Bone marrow (tissue), 2 donors: ENCODE results near the gene CPEB4.

Experiments used
- DNase-seq, 2 donors: peaks; one replicate each; lab custom pipeline; 2025; lab: John Stamatoyannopoulos, UW

CPEB4 gene

GRCh38 chr5:173916233-173916632, 28.1 kb downstream of the CPEB4 start:
- DNase-seq, result no peak

- peak in 1 of 2 donors; percentile 86 for DNase-seq
These were observed 29.9 kb downstream of the CPEB4 start for GRCh38 chr5:173917788-173918786.

GRCh38 chr5:173919443-173919842, 31.3 kb downstream of the CPEB4 start:
- DNase-seq, result no peak

- DNase-seq, result no peak
These were observed 32.0 kb downstream of the CPEB4 start for GRCh38 chr5:173920024-173920753.

GRCh38 chr5:173920866-173921555, 32.9 kb downstream of the CPEB4 start:
- peak in 1 of 2 donors; percentile 25 for DNase-seq

GRCh38 chr5:173922527-173922926, 34.4 kb downstream of the CPEB4 start:
- no peak for DNase-seq

- DNase-seq, result peak in 1 of 2 donors; percentile 28
These were observed 35.3 kb downstream of the CPEB4 start for GRCh38 chr5:173923218-173924095.

- no peak for DNase-seq
These were observed 36.8 kb downstream of the CPEB4 start for GRCh38 chr5:173924899-173925298.

- DNase-seq, result no peak
These were observed 37.4 kb downstream of the CPEB4 start for GRCh38 chr5:173925449-173926071.

GRCh38 chr5:173926359-173926758, 38.2 kb downstream of the CPEB4 start:
- DNase-seq, result peak in 1 of 2 donors; percentile 31

- DNase-seq, result no peak
These were observed 40.9 kb downstream of the CPEB4 start for GRCh38 chr5:173928871-173929574.

- DNase-seq, result no peak
These were observed 44.6 kb downstream of the CPEB4 start for GRCh38 chr5:173932695-173933139.

- no peak for DNase-seq
These were observed 45.8 kb downstream of the CPEB4 start for GRCh38 chr5:173933901-173934300.

GRCh38 chr5:173935396-173935795, 47.2 kb downstream of the CPEB4 start:
- DNase-seq, result no peak

GRCh38 chr5:173940269-173940668, 52.1 kb downstream of the CPEB4 start:
- no peak for DNase-seq

- DNase-seq, result no peak
These were observed 53.0 kb downstream of the CPEB4 start for GRCh38 chr5:173941102-173941501.

GRCh38 chr5:173941758-173942401, 53.7 kb downstream of the CPEB4 start:
- DNase-seq, result no peak

- DNase-seq, result no peak
These were observed 56.4 kb downstream of the CPEB4 start for GRCh38 chr5:173944511-173944910.

GRCh38 chr5:173945160-173945559, 57.0 kb downstream of the CPEB4 start:
- no peak for DNase-seq

- DNase-seq, result no peak
These were observed 58.2 kb downstream of the CPEB4 start for GRCh38 chr5:173946323-173946722.
